Embryonic facial prominence (tissue), 1 donor: ENCODE data around the gene GPR3.
"Not testable (repeated sequence)": the region's sequence is repeated elsewhere in the genome, so short reads cannot be mapped to it uniquely, and the experiment has no call there.

Source experiments
- DNase-seq: peaks from one replicate; pipeline ENCODE4 v3.0.0-alpha.2; 2016; ENCODE audit errors: extremely low spot score

Gene GPR3

GRCh38 chr1:27427329-27427728 lies 34.9 kb downstream of the GPR3 start:
- no peak for DNase-seq

GRCh38 chr1:27427816-27428315 lies 35.4 kb downstream of the GPR3 start:
- DNase-seq, result no peak

- no peak for DNase-seq
These were observed 36.0 kb downstream of the GPR3 start for GRCh38 chr1:27428316-27429028.

GRCh38 chr1:27429029-27429425 lies 36.6 kb downstream of the GPR3 start:
- no peak for DNase-seq

GRCh38 chr1:27430903-27431600 lies 38.6 kb downstream of the GPR3 start:
- DNase-seq, result no peak

GRCh38 chr1:27431601-27431940 lies 39.1 kb downstream of the GPR3 start:
- no peak for DNase-seq

- not testable (repeated sequence) for DNase-seq
These were observed 40.3 kb downstream of the GPR3 start for GRCh38 chr1:27432725-27433124.

GRCh38 chr1:27433706-27434105 lies 41.3 kb downstream of the GPR3 start:
- no peak for DNase-seq

GRCh38 chr1:27435566-27436203 lies 43.3 kb downstream of the GPR3 start:
- no peak for DNase-seq

- DNase-seq, result no peak
These were observed 44.1 kb downstream of the GPR3 start for GRCh38 chr1:27436204-27437159.

- DNase-seq, result no peak
These were observed 46.2 kb downstream of the GPR3 start for GRCh38 chr1:27438621-27439061.

- DNase-seq, result no peak
These were observed 46.7 kb downstream of the GPR3 start for GRCh38 chr1:27439150-27439549.

GRCh38 chr1:27444632-27445031 lies 52.2 kb downstream of the GPR3 start:
- no peak for DNase-seq
